WTC11 (cell line): ENCODE measurements around the gene WNT16. TPM values are rescaled to one million over a fixed set of nuclear protein-coding genes. Genes with fewer than 3 reads are reported as not detected.

Experiments used
- ATAC-seq: fragments of 200-7000 bp; cut with Tn5 transposase; 2 replicates; pipeline ENCODE4 v1.10.0; 2021; ENCODE audit warnings: mild to moderate bottlenecking, moderate library complexity
- CTCF ChIA-PET: fragments of 300-600 bp; sonication (Branson Sonifier 250); formaldehyde crosslinking; loops from one replicate; lab custom pipeline; 2021; ENCODE audit warnings: antibody characterized with exemption; lab: Charles Lee
- POLR2A ChIA-PET: fragments of 350-600 bp; sonication (Branson Sonifier 250); formaldehyde crosslinking; loops from one replicate; lab custom pipeline; 2021; ENCODE audit warnings: antibody characterized with exemption; lab: Charles Lee
- DNase-seq: peaks from one replicate; pipeline ENCODE4 v3.0.0; 2021; ENCODE audit warnings: low spot score
- H3K27ac Mint-ChIP-seq: 2 replicates; pipeline ENCODE4 v1.8.0; 2021; ENCODE audit warnings: mixed read lengths
- H3K27me3 Mint-ChIP-seq: 2 replicates; pipeline ENCODE4 v1.8.0; 2021; ENCODE audit warnings: low read depth, mild to moderate bottlenecking, moderate library complexity, mixed read lengths
- H3K36me3 Mint-ChIP-seq: 2 replicates; pipeline ENCODE4 v1.8.0; 2021; ENCODE audit warnings: mixed read lengths
- H3K4me1 Mint-ChIP-seq: 2 replicates; pipeline ENCODE4 v1.8.0; 2022; ENCODE audit warnings: mixed read lengths
- H3K4me3 Mint-ChIP-seq: 2 replicates; pipeline ENCODE4 v1.8.0; 2021; ENCODE audit warnings: mild to moderate bottlenecking, moderate library complexity, mixed read lengths
- H3K9me3 Mint-ChIP-seq: 2 replicates; pipeline ENCODE4 v1.8.0; 2021; ENCODE audit warnings: mixed read lengths
- E2F5 ChIP-seq: sonication (generic); formaldehyde crosslinking; IDR thresholded peaks from 2 replicates; pipeline ENCODE4 v1.8.1; 2022; ENCODE audit warnings: mild to moderate bottlenecking, moderate library complexity, missing genetic modification reagents
- ELF4 ChIP-seq: sonication (generic); formaldehyde crosslinking; IDR thresholded peaks from 2 replicates; pipeline ENCODE4 v1.8.1; 2022; ENCODE audit warnings: low read depth, mild to moderate bottlenecking, moderate library complexity, missing genetic modification reagents
- ETV6 ChIP-seq: sonication (generic); formaldehyde crosslinking; IDR thresholded peaks from 2 replicates; pipeline ENCODE4 v1.8.1; 2022; ENCODE audit warnings: mild to moderate bottlenecking, missing genetic modification reagents
- FOXJ3 ChIP-seq: sonication (generic); formaldehyde crosslinking; IDR thresholded peaks from 2 replicates; pipeline ENCODE4 v1.9.0; 2021; ENCODE audit warnings: missing genetic modification reagents, mild to moderate bottlenecking, borderline replicate concordance
- FOXK1 ChIP-seq: sonication (generic); formaldehyde crosslinking; IDR thresholded peaks from 2 replicates; pipeline ENCODE4 v1.8.0; 2022; ENCODE audit warnings: mild to moderate bottlenecking, moderate library complexity, missing genetic modification reagents
- FOXP1 ChIP-seq: sonication (generic); formaldehyde crosslinking; IDR thresholded peaks from 2 replicates; pipeline ENCODE4 v1.8.0; 2022; ENCODE audit warnings: missing genetic modification reagents, mild to moderate bottlenecking, moderate library complexity, borderline replicate concordance
- MYBL2 ChIP-seq: sonication (generic); formaldehyde crosslinking; IDR thresholded peaks from 2 replicates; pipeline ENCODE4 v1.8.1; 2023; ENCODE audit warnings: mild to moderate bottlenecking, moderate library complexity, missing genetic modification reagents
- NR2C2 ChIP-seq: sonication (generic); formaldehyde crosslinking; IDR thresholded peaks from 2 replicates; pipeline ENCODE4 v1.8.0; 2022; ENCODE audit warnings: mild to moderate bottlenecking, missing genetic modification reagents
- OVOL2 ChIP-seq: fragments of 250-450 bp; sonication (Bioruptor Pico); IDR thresholded peaks from 2 replicates; pipeline ENCODE4 v1.9.0; 2021; ENCODE audit warnings: mild to moderate bottlenecking, borderline replicate concordance
- PREB ChIP-seq: sonication (generic); formaldehyde crosslinking; IDR thresholded peaks from 2 replicates; pipeline ENCODE4 v1.8.1; 2022; ENCODE audit warnings: mild to moderate bottlenecking, missing genetic modification reagents, moderate library complexity, borderline replicate concordance
- PRRX2 ChIP-seq: fragments of 250-450 bp; sonication (Bioruptor Pico); IDR thresholded peaks from 2 replicates; pipeline ENCODE4 v1.8.0; 2021; ENCODE audit warnings: mild to moderate bottlenecking
- RORB ChIP-seq: fragments of 250-450 bp; sonication (Bioruptor Pico); IDR thresholded peaks from 2 replicates; pipeline ENCODE4 v1.9.0; 2021; ENCODE audit warnings: mild to moderate bottlenecking
- SMAD3 ChIP-seq: sonication (generic); formaldehyde crosslinking; IDR thresholded peaks from 2 replicates; pipeline ENCODE4 v1.8.0; 2022; ENCODE audit warnings: missing genetic modification reagents, mild to moderate bottlenecking, borderline replicate concordance
- SOX15 ChIP-seq: fragments of 250-450 bp; sonication (Bioruptor Pico); IDR thresholded peaks from 2 replicates; pipeline ENCODE4 v1.9.0; 2021; ENCODE audit warnings: mild to moderate bottlenecking
- SP1 ChIP-seq: sonication (generic); formaldehyde crosslinking; conservative IDR thresholded peaks from 2 replicates; pipeline ENCODE4 v1.8.1; 2022; ENCODE audit warnings: missing genetic modification reagents
- USF2 ChIP-seq: sonication (generic); formaldehyde crosslinking; IDR thresholded peaks from 2 replicates; pipeline ENCODE4 v1.8.1; 2023; ENCODE audit warnings: mild to moderate bottlenecking, missing genetic modification reagents, moderate library complexity
- ZNF671 ChIP-seq: fragments of 250-450 bp; sonication (Bioruptor Pico); IDR thresholded peaks from 2 replicates; pipeline ENCODE4 v1.8.0; 2021; ENCODE audit warnings: mild to moderate bottlenecking
- total RNA-seq: library from RNA; stranded (reverse); gene quantifications from 3 replicates; pipeline ENCODE4 v1.2.3, GENCODE V29; 2021
- TF ChIP-seq, protein P1 (sequence below): sonication (generic); formaldehyde crosslinking; IDR thresholded peaks from 2 replicates; pipeline ENCODE4 v1.8.1; 2023; ENCODE audit warnings: mild to moderate bottlenecking, missing genetic modification reagents
- TF ChIP-seq, protein P2 (sequence below): sonication (generic); formaldehyde crosslinking; IDR thresholded peaks from 2 replicates; pipeline ENCODE4 v1.8.1; 2022; ENCODE audit warnings: low read depth, mild to moderate bottlenecking, moderate library complexity, missing genetic modification reagents, borderline replicate concordance
- TF ChIP-seq, protein P3 (sequence below): fragments of 200-600 bp; IDR thresholded peaks from 2 replicates; pipeline ENCODE4 v1.8.0; 2022; ENCODE audit warnings: antibody characterized with exemption
- TF ChIP-seq, protein P4 (sequence below): fragments of 250-450 bp; sonication (Bioruptor Pico); IDR thresholded peaks from 2 replicates; pipeline ENCODE4 v1.9.0; 2021; ENCODE audit warnings: mild to moderate bottlenecking

WNT16 gene
- total RNA-seq, 1 experiment from 2014 or later: 0.33 TPM

DNA sequence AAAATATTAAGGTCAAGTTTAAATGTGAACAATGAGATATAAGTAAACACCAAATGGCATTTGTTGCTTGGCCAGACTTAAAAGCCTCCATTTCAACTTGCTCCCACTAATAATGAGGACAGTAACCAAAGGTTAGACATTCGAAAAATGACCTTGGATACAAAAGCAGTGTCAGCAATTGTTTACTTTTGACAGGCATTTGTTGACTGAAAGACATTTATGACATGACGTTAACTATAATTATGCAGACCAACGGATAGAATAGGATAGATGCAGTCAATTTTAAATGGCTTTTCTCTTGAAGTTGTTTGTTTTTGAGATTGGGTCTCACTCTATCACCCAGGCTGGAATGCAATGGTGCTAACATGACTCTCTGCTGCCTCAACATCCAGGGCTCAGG, 6.3 kb upstream of the WNT16 start:
- no peak for DNase-seq
- H3K27me3 Mint-ChIP-seq: peaks cover 5% of the 10 kb centered on the region
- TF ChIP-seq ELF4 (no peak), NR2C2 (CRISPR knock-in tag) (no peak)
- TF ChIP-seq, protein P1, sequence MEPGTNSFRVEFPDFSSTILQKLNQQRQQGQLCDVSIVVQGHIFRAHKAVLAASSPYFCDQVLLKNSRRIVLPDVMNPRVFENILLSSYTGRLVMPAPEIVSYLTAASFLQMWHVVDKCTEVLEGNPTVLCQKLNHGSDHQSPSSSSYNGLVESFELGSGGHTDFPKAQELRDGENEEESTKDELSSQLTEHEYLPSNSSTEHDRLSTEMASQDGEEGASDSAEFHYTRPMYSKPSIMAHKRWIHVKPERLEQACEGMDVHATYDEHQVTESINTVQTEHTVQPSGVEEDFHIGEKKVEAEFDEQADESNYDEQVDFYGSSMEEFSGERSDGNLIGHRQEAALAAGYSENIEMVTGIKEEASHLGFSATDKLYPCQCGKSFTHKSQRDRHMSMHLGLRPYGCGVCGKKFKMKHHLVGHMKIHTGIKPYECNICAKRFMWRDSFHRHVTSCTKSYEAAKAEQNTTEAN (CRISPR knock-in tag): no peak
- TF ChIP-seq, protein P2, sequence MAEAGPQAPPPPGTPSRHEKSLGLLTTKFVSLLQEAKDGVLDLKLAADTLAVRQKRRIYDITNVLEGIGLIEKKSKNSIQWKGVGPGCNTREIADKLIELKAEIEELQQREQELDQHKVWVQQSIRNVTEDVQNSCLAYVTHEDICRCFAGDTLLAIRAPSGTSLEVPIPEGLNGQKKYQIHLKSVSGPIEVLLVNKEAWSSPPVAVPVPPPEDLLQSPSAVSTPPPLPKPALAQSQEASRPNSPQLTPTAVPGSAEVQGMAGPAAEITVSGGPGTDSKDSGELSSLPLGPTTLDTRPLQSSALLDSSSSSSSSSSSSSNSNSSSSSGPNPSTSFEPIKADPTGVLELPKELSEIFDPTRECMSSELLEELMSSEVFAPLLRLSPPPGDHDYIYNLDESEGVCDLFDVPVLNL (CRISPR knock-in tag): no peak
- no peaks in the 10 kb centered on the region for H3K36me3 Mint-ChIP-seq
- ChIA-PET CTCF (no interaction called here), POLR2A (no interaction called here)
- no peak overlapping the region for H3K4me3 Mint-ChIP-seq
- no peak overlapping the region for H3K27ac Mint-ChIP-seq
- H3K9me3 Mint-ChIP-seq: no peaks in the 10 kb centered on the region
- H3K4me1 Mint-ChIP-seq: no peaks in the 10 kb centered on the region
- ATAC-seq: no peak

DNA sequence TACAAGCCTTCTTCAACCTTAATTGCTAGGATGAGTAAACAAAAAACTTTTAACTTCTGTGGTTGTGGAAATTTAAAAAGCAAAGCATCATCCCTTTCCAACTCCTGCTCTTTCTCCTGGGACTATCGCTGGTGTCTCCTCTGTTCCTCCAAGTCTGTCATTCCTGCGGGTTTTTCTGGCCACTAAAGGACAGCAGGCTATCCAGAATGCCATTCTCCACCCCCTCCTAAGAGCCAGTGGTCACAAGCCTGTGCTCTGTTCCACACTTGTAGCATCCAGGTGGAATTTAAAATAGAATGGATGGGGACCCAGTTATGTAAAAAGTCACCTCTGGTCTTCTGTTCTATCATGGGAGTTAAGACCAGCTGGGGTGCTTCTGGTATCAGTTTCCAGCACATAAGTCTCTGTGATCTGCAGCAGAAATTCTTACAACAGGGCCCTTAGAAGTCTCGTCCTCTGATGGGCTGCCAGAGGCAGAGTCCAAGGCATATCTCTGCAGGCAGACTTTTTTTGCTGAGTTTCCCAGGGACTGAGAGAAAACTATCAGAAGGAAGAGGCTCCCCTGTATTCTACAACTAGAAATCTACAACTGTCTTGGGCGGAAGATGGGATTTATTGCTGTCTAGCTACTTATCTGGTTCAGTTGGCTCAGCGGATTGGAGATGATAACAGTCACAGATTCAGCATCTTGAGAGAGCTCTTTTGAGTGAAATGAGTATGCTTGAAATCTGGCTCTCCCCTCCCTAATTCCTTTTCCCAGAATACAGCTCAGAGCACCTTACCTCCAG, 5.1 kb upstream of the WNT16 start:
- Mint-ChIP-seq H3K4me3 (no peak overlapping the region), H3K27me3 (peaks cover 18% of the 10 kb centered on the region), H3K36me3 (no peaks in the 10 kb centered on the region), H3K4me1 (no peaks in the 10 kb centered on the region), H3K9me3 (no peaks in the 10 kb centered on the region), H3K27ac (no peak overlapping the region)
- CTCF ChIA-PET: no interaction called here
- POLR2A ChIA-PET: no interaction called here
- no peak for DNase-seq
- ATAC-seq: no peak
- no peak for TF ChIP-seq FOXJ3 (CRISPR knock-in tag)
- TF ChIP-seq SOX15 (CRISPR knock-in tag): no peak
- no peak for TF ChIP-seq ELF4
- TF ChIP-seq USF2 (CRISPR knock-in tag): no peak
- TF ChIP-seq E2F5 (CRISPR knock-in tag): no peak
- TF ChIP-seq RORB (CRISPR knock-in tag): no peak
- no peak for TF ChIP-seq FOXK1

DNA sequence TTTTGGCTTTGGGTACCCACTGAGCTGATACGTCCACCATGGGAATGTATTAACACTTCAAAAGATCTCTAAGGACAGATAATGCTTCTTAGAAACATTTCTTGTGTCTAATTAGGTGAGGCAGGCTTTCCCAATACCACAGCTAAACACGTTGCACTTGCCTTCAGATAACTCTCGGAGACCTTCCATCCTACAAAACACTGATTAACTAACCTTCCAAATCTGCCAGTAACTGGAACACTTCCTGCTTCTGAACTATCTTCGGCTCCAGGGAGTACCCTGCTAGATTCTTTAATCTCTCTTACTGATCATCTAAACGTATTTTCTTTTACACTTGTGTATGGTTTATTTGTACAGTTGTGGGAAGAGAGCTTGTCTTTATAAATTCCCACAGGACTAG, 1.1 kb upstream of the WNT16 start:
- Mint-ChIP-seq H3K27ac (no peak overlapping the region), H3K27me3 (peaks cover 51% of the 10 kb centered on the region), H3K4me3 (no peak overlapping the region), H3K9me3 (no peaks in the 10 kb centered on the region), H3K36me3 (no peaks in the 10 kb centered on the region), H3K4me1 (peaks cover 13% of the 10 kb centered on the region)
- no peak for DNase-seq
- ATAC-seq: no peak
- POLR2A ChIA-PET: no interaction called here
- CTCF ChIA-PET: no interaction called here
- TF ChIP-seq ZNF671 (CRISPR knock-in tag) (no peak), PREB (CRISPR knock-in tag) (no peak), ETV6 (CRISPR knock-in tag) (no peak), SMAD3 (no peak), PRRX2 (CRISPR knock-in tag) (no peak), FOXP1 (CRISPR knock-in tag) (no peak), MYBL2 (CRISPR knock-in tag) (no peak), SP1 (CRISPR knock-in tag) (no peak), OVOL2 (no peak)
- TF ChIP-seq, protein P3, sequence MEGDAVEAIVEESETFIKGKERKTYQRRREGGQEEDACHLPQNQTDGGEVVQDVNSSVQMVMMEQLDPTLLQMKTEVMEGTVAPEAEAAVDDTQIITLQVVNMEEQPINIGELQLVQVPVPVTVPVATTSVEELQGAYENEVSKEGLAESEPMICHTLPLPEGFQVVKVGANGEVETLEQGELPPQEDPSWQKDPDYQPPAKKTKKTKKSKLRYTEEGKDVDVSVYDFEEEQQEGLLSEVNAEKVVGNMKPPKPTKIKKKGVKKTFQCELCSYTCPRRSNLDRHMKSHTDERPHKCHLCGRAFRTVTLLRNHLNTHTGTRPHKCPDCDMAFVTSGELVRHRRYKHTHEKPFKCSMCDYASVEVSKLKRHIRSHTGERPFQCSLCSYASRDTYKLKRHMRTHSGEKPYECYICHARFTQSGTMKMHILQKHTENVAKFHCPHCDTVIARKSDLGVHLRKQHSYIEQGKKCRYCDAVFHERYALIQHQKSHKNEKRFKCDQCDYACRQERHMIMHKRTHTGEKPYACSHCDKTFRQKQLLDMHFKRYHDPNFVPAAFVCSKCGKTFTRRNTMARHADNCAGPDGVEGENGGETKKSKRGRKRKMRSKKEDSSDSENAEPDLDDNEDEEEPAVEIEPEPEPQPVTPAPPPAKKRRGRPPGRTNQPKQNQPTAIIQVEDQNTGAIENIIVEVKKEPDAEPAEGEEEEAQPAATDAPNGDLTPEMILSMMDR: no peak
- TF ChIP-seq, protein P4, sequence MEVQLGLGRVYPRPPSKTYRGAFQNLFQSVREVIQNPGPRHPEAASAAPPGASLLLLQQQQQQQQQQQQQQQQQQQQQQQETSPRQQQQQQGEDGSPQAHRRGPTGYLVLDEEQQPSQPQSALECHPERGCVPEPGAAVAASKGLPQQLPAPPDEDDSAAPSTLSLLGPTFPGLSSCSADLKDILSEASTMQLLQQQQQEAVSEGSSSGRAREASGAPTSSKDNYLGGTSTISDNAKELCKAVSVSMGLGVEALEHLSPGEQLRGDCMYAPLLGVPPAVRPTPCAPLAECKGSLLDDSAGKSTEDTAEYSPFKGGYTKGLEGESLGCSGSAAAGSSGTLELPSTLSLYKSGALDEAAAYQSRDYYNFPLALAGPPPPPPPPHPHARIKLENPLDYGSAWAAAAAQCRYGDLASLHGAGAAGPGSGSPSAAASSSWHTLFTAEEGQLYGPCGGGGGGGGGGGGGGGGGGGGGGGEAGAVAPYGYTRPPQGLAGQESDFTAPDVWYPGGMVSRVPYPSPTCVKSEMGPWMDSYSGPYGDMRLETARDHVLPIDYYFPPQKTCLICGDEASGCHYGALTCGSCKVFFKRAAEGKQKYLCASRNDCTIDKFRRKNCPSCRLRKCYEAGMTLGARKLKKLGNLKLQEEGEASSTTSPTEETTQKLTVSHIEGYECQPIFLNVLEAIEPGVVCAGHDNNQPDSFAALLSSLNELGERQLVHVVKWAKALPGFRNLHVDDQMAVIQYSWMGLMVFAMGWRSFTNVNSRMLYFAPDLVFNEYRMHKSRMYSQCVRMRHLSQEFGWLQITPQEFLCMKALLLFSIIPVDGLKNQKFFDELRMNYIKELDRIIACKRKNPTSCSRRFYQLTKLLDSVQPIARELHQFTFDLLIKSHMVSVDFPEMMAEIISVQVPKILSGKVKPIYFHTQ (CRISPR knock-in tag): no peak
